Right ventricle myocardium superior (tissue), 1 donor: ENCODE data around the gene CILP. TPM values are rescaled to one million over a fixed set of nuclear protein-coding genes. Genes with fewer than 3 reads are reported as not detected.
A peak's percentile ranks its signal among the peaks of the same experiment; 100 is the strongest.
"Not testable (repeated sequence)": the region's sequence is repeated elsewhere in the genome, so short reads cannot be mapped to it uniquely, and the experiment has no call there.

Source experiments
- ATAC-seq: fragments of 200-7000 bp; cut with Tn5 transposase; one replicate; pipeline ENCODE4 v1.9.1; 2020; ENCODE audit warnings: mild to moderate bottlenecking; ENCODE audit not compliant: poor library complexity
- DNase-seq: peaks from one replicate; pipeline ENCODE4 v3.0.0-alpha.2; 2020
- intact Hi-C: fragments of 100-400 bp; cut with DNase I; formaldehyde crosslinking; loops from one replicate; pipeline ENCODE4 v1.11.2; 2022
- long read RNA-seq: library from polyadenylated mRNA; unstranded; transcript quantifications from one replicate; pipeline ENCODE4 v2.0.0, GENCODE V29; 2021
- total RNA-seq: library from RNA; stranded (reverse); fragmentation: NEBNext Ultra II Directional; extraction: Animal tissue kit (Norgen Biotek cat#: 25700); gene quantifications from one replicate; pipeline ENCODE4 v1.2.1, GENCODE V29; 2021
- donor health status: DM: no; HTN: yes; CAD: no; lungs with severe emphysema.

CILP gene
- total RNA-seq = 3.5 TPM
- long read RNA-seq, full-length matches to known transcripts = 23 of 32 reads
- long read RNA-seq, partial matches to known transcripts = 2 of 32 reads
- long read RNA-seq, other reads (novel, unspliced or antisense) = 7 of 32 reads

- no peak for ATAC-seq
- DNase-seq = no peak
- intact Hi-C loops = no loop called here
Observed at GRCh38 chr15:65210770-65211481, at the start of gene CILP. Gene CILP, minus strand, starts transcription at chr15:65211473. Its CDS starts 1,718 bp downstream, at chr15:65209755.

GRCh38 chr15:65260968-65261367, 49.7 kb upstream of the CILP start:
- intact Hi-C loops = no loop called here
- DNase-seq = no peak
- ATAC-seq = no peak

GRCh38 chr15:65259367-65259797, 48.1 kb upstream of the CILP start:
- ATAC-seq (peak; percentile 73), DNase-seq (peak; percentile 59)
- intact Hi-C loops = no loop called here

GRCh38 chr15:65258375-65259262, 47.3 kb upstream of the CILP start:
- DNase-seq = no peak

GRCh38 chr15:65255486-65256140, 44.3 kb upstream of the CILP start:
- intact Hi-C loops = no loop called here
- no peak for DNase-seq
- no peak for ATAC-seq

More at GRCh38 chr15:65258375-65259262, 47.3 kb upstream of the CILP start:
- intact Hi-C loops = no loop called here
- ATAC-seq = peak; percentile 68

- DNase-seq (no peak), ATAC-seq (no peak)
- intact Hi-C loops = no loop called here
Observed at GRCh38 chr15:65254758-65255157, 43.5 kb upstream of the CILP start.

GRCh38 chr15:65254356-65254755, 43.1 kb upstream of the CILP start:
- ATAC-seq (peak; percentile 25), DNase-seq (peak; percentile 46)

GRCh38 chr15:65249641-65250040, 38.4 kb upstream of the CILP start:
- DNase-seq = no peak
- intact Hi-C loops = no loop called here
- ATAC-seq = no peak

More at GRCh38 chr15:65254356-65254755, 43.1 kb upstream of the CILP start:
- intact Hi-C loops = no loop called here

GRCh38 chr15:65248511-65249255, 37.4 kb upstream of the CILP start:
- no peak for DNase-seq
- no peak for ATAC-seq
- intact Hi-C loops = no loop called here

GRCh38 chr15:65246939-65247338, 35.7 kb upstream of the CILP start:
- intact Hi-C loops = no loop called here
- no peak for DNase-seq
- ATAC-seq = no peak

GRCh38 chr15:65246026-65246714, 34.9 kb upstream of the CILP start:
- ATAC-seq = peak; percentile 63
- DNase-seq = no peak
- intact Hi-C loops = no loop called here

GRCh38 chr15:65245096-65245856, 34.0 kb upstream of the CILP start:
- peak; percentile 87 for DNase-seq
- peak; percentile 91 for ATAC-seq
- intact Hi-C loops = no loop called here

GRCh38 chr15:65244638-65245037, 33.4 kb upstream of the CILP start:
- intact Hi-C loops = no loop called here
- no peak for ATAC-seq
- DNase-seq = no peak

GRCh38 chr15:65236443-65236842, 25.2 kb upstream of the CILP start:
- intact Hi-C loops, DNase-seq, ATAC-seq: not testable (repeated sequence)

- intact Hi-C loops = no loop called here
- ATAC-seq (no peak), DNase-seq (no peak)
Observed at GRCh38 chr15:65233696-65234095, 22.4 kb upstream of the CILP start.

- ATAC-seq = no peak
- intact Hi-C loops = no loop called here
- no peak for DNase-seq
Observed at GRCh38 chr15:65232520-65232919, 21.2 kb upstream of the CILP start.

GRCh38 chr15:65231306-65231705, 20.0 kb upstream of the CILP start:
- intact Hi-C loops = no loop called here
- no peak for ATAC-seq
- no peak for DNase-seq
